DMS79 treated with DMSO at 0.1 percent for 48 hours (cell line): ENCODE results near the gene YIPF6.
"Not testable (repeated sequence)": the region's sequence is repeated elsewhere in the genome, so short reads cannot be mapped to it uniquely, and the experiment has no call there.

Source experiments
- DNase-seq: peaks from one replicate; lab custom pipeline; 2025; lab: John Stamatoyannopoulos, UW

YIPF6 gene

GRCh38 chrX:68506649-68507048 is 7.8 kb downstream of the YIPF6 start:
- no peak for DNase-seq

GRCh38 chrX:68508799-68509198 is 9.9 kb downstream of the YIPF6 start:
- no peak for DNase-seq

- DNase-seq, result peak; percentile 10
Measured at GRCh38 chrX:68511255-68511654, 12.4 kb downstream of the YIPF6 start.

GRCh38 chrX:68524680-68525079 is 25.8 kb downstream of the YIPF6 start:
- DNase-seq, result not testable (repeated sequence)

- DNase-seq, result no peak
Measured at GRCh38 chrX:68532831-68533533, 34.1 kb downstream of the YIPF6 start.

GRCh38 chrX:68533656-68534055 is 34.8 kb downstream of the YIPF6 start:
- DNase-seq, result no peak

GRCh38 chrX:68534691-68535090 is 35.8 kb downstream of the YIPF6 start:
- no peak for DNase-seq

- DNase-seq, result no peak
Measured at GRCh38 chrX:68536429-68536828, 37.6 kb downstream of the YIPF6 start.

- DNase-seq, result no peak
Measured at GRCh38 chrX:68536884-68537283, 38.0 kb downstream of the YIPF6 start.

GRCh38 chrX:68550193-68550592 is 51.3 kb downstream of the YIPF6 start:
- no peak for DNase-seq

GRCh38 chrX:68556036-68556435 is 57.2 kb downstream of the YIPF6 start:
- no peak for DNase-seq

- DNase-seq, result not testable (repeated sequence)
Measured at GRCh38 chrX:68557126-68557525, 58.3 kb downstream of the YIPF6 start.

- DNase-seq, result not testable (repeated sequence)
Measured at GRCh38 chrX:68559905-68560304, 61.1 kb downstream of the YIPF6 start.

GRCh38 chrX:68568136-68568535 is 69.3 kb downstream of the YIPF6 start:
- no peak for DNase-seq

GRCh38 chrX:68570598-68570997 is 71.7 kb downstream of the YIPF6 start:
- DNase-seq, result no peak

GRCh38 chrX:68571292-68571609 is 72.4 kb downstream of the YIPF6 start:
- DNase-seq, result no peak

GRCh38 chrX:68571610-68572311 is 72.9 kb downstream of the YIPF6 start:
- no peak for DNase-seq

- no peak for DNase-seq
Measured at GRCh38 chrX:68574240-68574639, 75.4 kb downstream of the YIPF6 start.

- no peak for DNase-seq
Measured at GRCh38 chrX:68579810-68580209, 81.0 kb downstream of the YIPF6 start.

GRCh38 chrX:68584221-68584620 is 85.4 kb downstream of the YIPF6 start:
- no peak for DNase-seq
